Fibroblast of villous mesenchyme (primary cell): ENCODE data around the gene DIAPH2. TPM values are rescaled to one million over a fixed set of nuclear protein-coding genes. Genes with fewer than 3 reads are reported as not detected.

Experiments used
- DNase-seq: peaks from one replicate; pipeline ENCODE4 v3.0.0-alpha.2; 2010; ENCODE audit warnings: low read depth
- H3K4me3 ChIP-seq: 2 replicates; pipeline ENCODE4 v1.5.1; 2011; ENCODE audit warnings: low read depth, mild to moderate bottlenecking, low read length
- CTCF ChIP-seq: IDR thresholded peaks from 2 replicates; pipeline ENCODE4 v1.5.1; 2012; ENCODE audit warnings: low read depth, mild to moderate bottlenecking, low read length; ENCODE audit not compliant: insufficient read depth
- total RNA-seq: library from RNA; depleted of rRNA; stranded (reverse); fragments of >200 nt; gene quantifications from 2 replicates; pipeline ENCODE4 v1.2.3, GENCODE V29; 2012

DIAPH2 gene
- total RNA-seq, 1 donor = 15.5 TPM

- no peak overlapping the region for H3K4me3 ChIP-seq
- no peak for DNase-seq
- TF ChIP-seq CTCF = no peak
Measured at GRCh38 chrX:96989830-96990571, 305.4 kb downstream of the DIAPH2 start.

GRCh38 chrX:96994093-96994492, 309.5 kb downstream of the DIAPH2 start:
- H3K4me3 ChIP-seq = no peak overlapping the region
- TF ChIP-seq CTCF = no peak
- DNase-seq = no peak

- DNase-seq = peak; percentile 2
- TF ChIP-seq CTCF = no peak
- H3K4me3 ChIP-seq = no peak overlapping the region
Measured at GRCh38 chrX:96997196-96997595, 312.6 kb downstream of the DIAPH2 start.

- DNase-seq = no peak
- no peak overlapping the region for H3K4me3 ChIP-seq
- no peak for TF ChIP-seq CTCF
Measured at GRCh38 chrX:97000682-97001368, 316.2 kb downstream of the DIAPH2 start.

- no peak for DNase-seq
- no peak overlapping the region for H3K4me3 ChIP-seq
- no peak for TF ChIP-seq CTCF
Measured at GRCh38 chrX:97006167-97006566, 321.5 kb downstream of the DIAPH2 start.

GRCh38 chrX:97009391-97009790, 324.7 kb downstream of the DIAPH2 start:
- no peak for DNase-seq

More at GRCh38 chrX:97009391-97009790, 324.7 kb downstream of the DIAPH2 start:
- no peak overlapping the region for H3K4me3 ChIP-seq
- TF ChIP-seq CTCF = no peak
